Mesodermal cell (in vitro differentiated cells): ENCODE measurements around the gene DGKI.

Source experiments
- H3K27ac ChIP-seq: 2 replicates; pipeline ENCODE4 v1.7.0; 2013; ENCODE audit warnings: mild to moderate bottlenecking, low read depth, low read length, moderate library complexity; ENCODE audit not compliant: severe bottlenecking
- H3K36me3 ChIP-seq: 2 replicates; pipeline ENCODE4 v1.7.1; 2013; ENCODE audit warnings: mild to moderate bottlenecking, low read length, moderate library complexity; ENCODE audit not compliant: control insufficient read depth, insufficient read depth
- H3K4me1 ChIP-seq: one replicate; pipeline ENCODE4 v1.7.1; 2013; ENCODE audit warnings: mild to moderate bottlenecking, low read length; ENCODE audit not compliant: insufficient read depth, control insufficient read depth, poor library complexity, severe bottlenecking
- H3K4me3 ChIP-seq: 2 replicates; pipeline ENCODE4 v1.7.0; 2013; ENCODE audit warnings: low read length, control low read depth, mild to moderate bottlenecking; ENCODE audit not compliant: insufficient read depth, poor library complexity, severe bottlenecking; ENCODE audit errors: extremely low read depth
- H3K9me3 ChIP-seq: 2 replicates; pipeline ENCODE4 v1.7.1; 2013; ENCODE audit warnings: mild to moderate bottlenecking, low read length, moderate library complexity; ENCODE audit not compliant: control insufficient read depth
- WGBS, 2 experiments: methylation state at CpG; one replicate each; pipeline ENCODE4 v1.1.5; 2013; ENCODE audit warnings: missing lambda C conversion rate in 2 of 2; ENCODE audit not compliant: insufficient coverage in 2 of 2; 5-methylcytosine and 5-hydroxymethylcytosine counted together

DGKI gene

DNA sequence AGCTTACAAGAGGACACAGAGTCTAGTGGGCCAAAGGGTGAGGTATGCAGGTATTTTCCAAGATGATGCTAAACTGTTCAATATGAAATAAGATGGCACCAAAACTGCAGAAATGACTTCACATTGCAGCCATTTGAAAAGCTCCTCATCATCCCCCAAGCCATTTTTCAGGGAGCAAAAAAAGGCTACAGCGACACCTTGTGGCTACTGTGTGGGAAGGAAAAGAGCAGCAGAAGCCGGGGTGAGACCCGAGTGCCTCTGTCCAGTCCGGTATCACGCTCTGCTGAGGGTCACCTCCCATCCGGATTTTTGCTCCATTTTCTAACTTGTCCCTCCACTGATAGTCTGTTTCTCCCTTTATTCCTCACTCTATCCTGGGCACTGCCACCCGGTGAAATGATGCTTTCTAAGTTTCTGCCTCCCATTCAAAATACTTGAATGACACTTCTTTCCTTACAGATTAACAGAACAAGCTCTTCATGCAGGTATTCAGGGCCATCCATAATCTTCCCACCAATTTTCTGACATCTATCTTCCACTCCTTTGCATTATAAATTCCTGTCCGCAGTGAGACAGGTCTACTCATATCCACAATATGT lies 220.2 kb downstream of the DGKI start:
- Histone ChIP-seq H3K4me3 (no peak overlapping the region), H3K9me3 (no peaks in the 10 kb centered on the region), H3K27ac (no peak overlapping the region), H3K36me3 (no peaks in the 10 kb centered on the region), H3K4me1 (no peaks in the 10 kb centered on the region)
- WGBS, 2 experiments = 17 to 24% methylated on average over 6 to 7 of the region's 8 CpGs

DNA sequence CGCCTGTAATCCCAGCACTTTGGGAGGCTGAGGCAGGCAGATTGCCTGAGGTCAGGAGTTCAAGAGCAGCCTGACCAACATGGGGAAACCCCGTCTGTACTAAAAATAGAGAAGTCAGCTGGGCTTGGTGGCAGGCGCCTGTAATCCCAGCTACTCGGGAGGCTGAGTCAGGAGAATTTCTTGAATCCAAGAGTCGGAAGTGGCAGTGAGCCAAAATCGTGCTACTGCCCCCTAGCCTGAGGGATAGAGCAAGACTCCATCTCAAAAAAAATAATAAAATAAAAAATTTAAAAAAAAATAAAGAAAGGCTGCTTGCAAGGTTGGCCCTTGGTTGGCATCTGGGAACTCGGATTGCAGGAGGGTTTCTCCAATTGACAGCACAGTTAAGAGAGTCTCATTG lies 221.6 kb downstream of the DGKI start:
- Histone ChIP-seq H3K4me3 (no peak overlapping the region), H3K27ac (no peak overlapping the region), H3K36me3 (no peaks in the 10 kb centered on the region), H3K4me1 (no peaks in the 10 kb centered on the region), H3K9me3 (no peaks in the 10 kb centered on the region)
- WGBS, 2 experiments = 84 to 98% methylated on average over 5 to 6 of the region's 7 CpGs

DNA sequence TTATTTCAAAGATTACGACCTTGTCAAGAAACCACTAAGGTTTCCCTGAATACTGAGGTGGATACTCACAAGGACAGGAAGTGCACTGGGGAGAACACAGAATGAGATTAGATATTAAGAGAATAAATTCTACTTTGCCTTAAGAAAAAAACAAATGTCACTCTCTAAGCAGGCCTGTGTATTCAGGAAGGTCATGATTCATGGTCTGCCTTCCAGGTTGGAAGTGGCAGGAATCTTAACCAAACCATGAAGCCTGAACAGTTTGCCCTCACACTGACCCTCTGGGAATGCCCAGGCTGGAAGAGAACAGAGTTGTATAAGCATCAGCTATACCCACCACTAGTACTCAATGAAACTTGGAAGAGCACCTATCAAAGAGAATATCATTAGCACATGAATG lies 227.6 kb downstream of the DGKI start:
- Histone ChIP-seq H3K27ac (no peak overlapping the region), H3K4me1 (no peaks in the 10 kb centered on the region), H3K36me3 (no peaks in the 10 kb centered on the region), H3K9me3 (no peaks in the 10 kb centered on the region), H3K4me3 (no peak overlapping the region)
- no CpG with 5 or more reads among the region's 1 CpG for WGBS, 2 experiments

DNA sequence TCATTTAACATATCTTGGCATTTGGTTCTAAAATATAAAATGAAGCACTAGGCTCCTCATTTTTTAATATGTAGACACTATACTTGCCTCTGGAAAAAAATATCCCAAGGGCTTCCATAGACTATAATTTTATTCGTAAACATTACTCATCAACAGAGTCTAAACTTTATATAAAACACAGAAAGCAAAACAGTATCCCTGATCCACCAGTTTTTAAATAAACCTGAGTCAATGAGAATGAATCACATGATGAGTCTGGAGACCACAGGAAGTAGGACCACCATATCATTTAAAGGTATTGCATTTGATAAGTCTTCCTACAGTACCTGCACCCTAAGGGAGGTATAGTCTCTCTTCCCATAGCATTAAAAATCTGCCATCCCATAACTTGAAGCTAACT lies 228.0 kb downstream of the DGKI start:
- WGBS, 2 experiments = no CpG with 5 or more reads among the region's 1 CpG
- Histone ChIP-seq H3K27ac (no peak overlapping the region), H3K4me3 (no peak overlapping the region), H3K4me1 (no peaks in the 10 kb centered on the region), H3K36me3 (no peaks in the 10 kb centered on the region), H3K9me3 (no peaks in the 10 kb centered on the region)

DNA sequence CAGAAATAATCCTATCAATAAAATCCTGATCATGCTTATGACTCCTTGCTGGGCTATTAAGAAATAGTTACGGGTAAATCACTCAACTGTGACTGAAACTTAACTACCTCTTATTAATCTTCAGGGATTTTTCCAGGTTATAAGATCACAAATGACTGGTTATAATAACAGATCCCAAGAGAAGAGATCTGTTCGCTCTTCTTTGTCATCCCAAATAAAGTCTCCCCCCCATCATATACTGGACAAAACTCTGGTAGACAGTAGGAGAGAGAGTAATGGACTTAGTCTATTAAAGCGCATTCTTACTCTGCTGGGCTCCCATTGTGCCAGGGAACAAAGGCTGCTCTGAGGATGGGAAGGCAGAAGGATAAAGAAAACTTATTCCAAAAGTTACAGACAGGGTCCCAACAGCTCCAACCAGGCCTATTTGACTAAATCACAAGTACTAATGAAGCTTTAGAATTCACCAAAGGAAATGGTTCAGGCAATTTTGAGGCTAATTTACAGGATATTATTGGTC lies 233.7 kb downstream of the DGKI start:
- H3K4me1 ChIP-seq = peaks cover 3% of the 10 kb centered on the region
- H3K9me3 ChIP-seq = no peaks in the 10 kb centered on the region
- WGBS, 2 experiments = 100% methylated on average over 1 of the region's 3 CpGs; no CpG with 5 or more reads in 1 of the 2 experiments
- H3K4me3 ChIP-seq = no peak overlapping the region
- H3K36me3 ChIP-seq = no peaks in the 10 kb centered on the region
- H3K27ac ChIP-seq = no peak overlapping the region

DNA sequence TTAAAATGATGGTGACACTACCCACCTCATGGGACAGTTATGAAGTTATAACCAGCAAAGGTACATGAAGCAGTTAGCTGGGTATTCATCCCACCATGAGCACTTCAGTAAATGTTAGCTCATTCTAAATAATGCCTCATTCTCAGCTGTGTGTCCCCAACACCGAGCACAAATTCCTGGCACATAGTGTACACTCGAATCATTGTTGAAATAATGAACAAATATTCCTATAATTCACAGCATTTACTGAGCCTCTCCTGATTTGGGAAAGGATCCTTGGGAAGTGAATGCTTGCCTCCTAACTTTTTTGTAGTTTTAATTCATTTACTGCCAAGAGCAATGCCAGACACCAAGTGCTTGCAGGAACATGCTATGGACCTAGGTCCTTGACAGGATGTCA lies 235.2 kb downstream of the DGKI start:
- Histone ChIP-seq H3K4me1 (peaks cover 3% of the 10 kb centered on the region), H3K27ac (no peak overlapping the region), H3K4me3 (no peak overlapping the region), H3K36me3 (no peaks in the 10 kb centered on the region), H3K9me3 (no peaks in the 10 kb centered on the region)
- no CpG with 5 or more reads among the region's 2 CpGs for WGBS, 2 experiments

DNA sequence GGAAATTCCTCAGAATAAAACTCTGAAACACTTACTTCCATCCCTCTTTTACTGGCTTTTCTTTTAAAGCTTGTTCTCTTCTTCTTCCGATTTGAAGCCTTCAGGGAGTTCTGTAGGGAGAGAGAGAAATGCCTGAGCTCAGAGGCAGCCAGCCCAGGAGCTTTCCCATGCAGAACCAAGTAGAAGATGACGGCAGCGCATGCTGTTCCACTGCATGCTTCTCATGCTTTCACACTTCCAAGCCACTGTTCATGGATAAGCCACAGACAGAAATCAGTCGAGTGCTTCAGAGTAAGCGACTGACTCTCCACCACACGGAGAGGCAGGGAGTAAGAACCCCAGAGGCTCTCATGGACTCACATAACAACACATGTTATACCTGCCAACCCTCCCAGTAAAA lies 237.3 kb downstream of the DGKI start:
- Histone ChIP-seq H3K4me1 (peaks cover 3% of the 10 kb centered on the region), H3K4me3 (no peak overlapping the region), H3K36me3 (no peaks in the 10 kb centered on the region), H3K27ac (no peak overlapping the region), H3K9me3 (no peaks in the 10 kb centered on the region)
- 96 to 98% methylated on average over 4 of the region's 6 CpGs for WGBS, 2 experiments

DNA sequence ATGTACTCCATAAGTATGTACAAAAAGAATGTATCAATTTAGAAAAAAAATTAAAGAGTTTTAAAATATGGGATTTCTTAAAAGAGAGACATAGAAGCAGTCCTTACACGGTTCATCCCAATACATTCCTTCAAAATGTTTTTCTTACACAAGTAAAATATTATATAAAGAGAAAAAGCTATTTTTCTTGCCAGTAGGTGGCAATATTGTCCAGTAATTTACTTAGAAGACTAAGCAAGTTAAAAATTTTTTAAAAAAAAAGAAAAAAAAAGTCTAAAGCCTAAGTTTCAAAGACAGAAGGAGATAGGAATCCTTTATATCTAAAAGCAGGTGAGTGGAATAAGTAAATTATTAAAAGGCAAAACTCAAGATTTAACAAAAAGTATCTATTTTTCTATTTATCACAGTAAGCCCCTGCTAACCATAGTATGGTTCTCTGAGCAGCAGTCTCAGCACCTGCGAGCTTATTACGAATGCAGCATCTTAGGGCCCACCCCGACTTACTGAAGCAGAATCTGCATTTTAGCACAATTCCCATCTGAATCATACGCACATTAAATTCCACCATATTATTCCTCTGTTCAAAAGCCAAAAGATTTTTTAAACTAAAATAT lies 240.6 kb downstream of the DGKI start:
- no peaks in the 10 kb centered on the region for H3K36me3 ChIP-seq
- 81 to 87% methylated on average over 3 to 4 of the region's 5 CpGs for WGBS, 2 experiments
- no peak overlapping the region for H3K27ac ChIP-seq

DNA sequence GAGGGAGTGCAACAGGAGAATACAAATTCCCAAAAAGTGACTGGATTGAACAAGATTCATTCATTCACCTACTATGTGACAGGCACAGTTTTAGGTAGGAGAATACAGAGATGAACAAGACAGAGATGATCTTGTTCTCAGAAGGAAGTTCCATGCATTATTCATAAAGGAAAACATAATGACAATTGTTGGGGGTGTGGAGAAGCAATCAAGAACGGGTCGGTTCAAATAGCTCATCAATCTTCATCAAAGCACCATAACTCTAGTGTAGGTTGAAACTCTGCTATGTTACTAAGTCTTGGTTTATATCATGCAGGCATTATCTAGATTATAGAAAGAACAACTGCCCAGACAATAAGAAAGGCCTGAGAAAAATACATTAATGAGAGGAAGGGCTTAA lies 243.7 kb downstream of the DGKI start:
- no peak overlapping the region for H3K4me3 ChIP-seq
- H3K9me3 ChIP-seq = no peaks in the 10 kb centered on the region
- H3K36me3 ChIP-seq = no peaks in the 10 kb centered on the region
- WGBS, 2 experiments = no CpG with 5 or more reads among the region's 2 CpGs
- no peaks in the 10 kb centered on the region for H3K4me1 ChIP-seq
- no peak overlapping the region for H3K27ac ChIP-seq

More for the DNA sequence above, 240.6 kb downstream of the DGKI start:
- Histone ChIP-seq H3K9me3 (no peaks in the 10 kb centered on the region), H3K4me1 (no peaks in the 10 kb centered on the region), H3K4me3 (no peak overlapping the region)

DNA sequence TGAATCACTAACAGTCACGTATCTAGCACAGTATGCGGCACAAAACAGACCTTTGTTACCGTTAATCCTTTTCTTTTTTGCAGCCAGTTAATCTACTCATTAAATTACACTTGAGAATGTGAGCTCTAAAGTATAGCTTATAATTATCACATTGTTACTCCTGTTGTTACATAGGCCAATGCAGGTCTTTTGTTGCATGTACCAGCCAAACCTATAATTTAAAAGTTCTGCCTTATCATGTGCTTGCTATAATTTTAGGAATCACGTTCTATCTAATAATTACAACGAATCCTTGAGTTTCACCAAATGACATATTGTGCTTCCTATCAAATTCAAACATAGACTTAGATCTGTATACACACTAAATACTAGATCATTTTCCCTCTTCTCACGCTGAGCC lies 245.1 kb downstream of the DGKI start:
- 71% methylated on average over 1 of the region's 6 CpGs; no CpG with 5 or more reads in 1 of the 2 experiments for WGBS, 2 experiments
- Histone ChIP-seq H3K4me1 (no peaks in the 10 kb centered on the region), H3K9me3 (no peaks in the 10 kb centered on the region)

DNA sequence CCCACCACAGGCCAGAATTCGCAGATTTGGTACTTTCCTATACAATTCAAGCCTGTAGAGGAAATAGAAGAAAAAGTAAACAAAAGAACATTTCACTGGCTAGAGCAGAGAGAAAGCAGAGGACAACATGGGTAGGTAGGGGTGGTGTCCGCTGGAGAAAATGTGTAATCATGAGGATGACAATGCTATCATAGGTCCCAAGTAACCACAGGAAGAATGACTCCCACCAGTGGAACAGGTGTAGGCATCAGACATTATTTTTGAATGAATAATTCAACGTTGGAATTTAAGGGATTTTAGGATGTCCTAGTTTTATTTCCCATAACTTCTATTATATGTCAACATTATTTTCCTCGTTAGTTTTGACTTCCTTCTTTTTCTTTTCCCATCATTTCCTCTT lies 248.9 kb downstream of the DGKI start:
- no peak overlapping the region for H3K27ac ChIP-seq
- no peaks in the 10 kb centered on the region for H3K9me3 ChIP-seq
- no peaks in the 10 kb centered on the region for H3K4me1 ChIP-seq
- 100% methylated on average over 1 of the region's 4 CpGs; no CpG with 5 or more reads in 1 of the 2 experiments for WGBS, 2 experiments
- H3K36me3 ChIP-seq = no peaks in the 10 kb centered on the region
- H3K4me3 ChIP-seq = no peak overlapping the region

More for the DNA sequence above, 245.1 kb downstream of the DGKI start:
- H3K36me3 ChIP-seq = no peaks in the 10 kb centered on the region
- H3K27ac ChIP-seq = no peak overlapping the region
- no peak overlapping the region for H3K4me3 ChIP-seq
